AG20443 (cell line): ENCODE measurements around the gene IQCK.
"Not testable (repeated sequence)": the region's sequence is repeated elsewhere in the genome, so short reads cannot be mapped to it uniquely, and the experiment has no call there.

Source experiments
- DNase-seq: peaks from one replicate; pipeline ENCODE4 v3.0.0; 2012; ENCODE audit warnings: low spot score, mixed read lengths

The IQCK gene

GRCh38 chr16:19757762-19758595 is 39.9 kb downstream of the IQCK start:
- no peak for DNase-seq

GRCh38 chr16:19760356-19761060 is 42.4 kb downstream of the IQCK start:
- DNase-seq: no peak

GRCh38 chr16:19765860-19766553 is 47.9 kb downstream of the IQCK start:
- no peak for DNase-seq

- no peak for DNase-seq
Measured at GRCh38 chr16:19766554-19766884, 48.4 kb downstream of the IQCK start.

GRCh38 chr16:19766988-19767387 is 48.9 kb downstream of the IQCK start:
- DNase-seq: no peak

GRCh38 chr16:19767497-19767896 is 49.4 kb downstream of the IQCK start:
- no peak for DNase-seq

GRCh38 chr16:19769239-19769638 is 51.2 kb downstream of the IQCK start:
- DNase-seq: no peak

GRCh38 chr16:19771040-19771439 is 53.0 kb downstream of the IQCK start:
- no peak for DNase-seq

- no peak for DNase-seq
Measured at GRCh38 chr16:19771796-19772195, 53.7 kb downstream of the IQCK start.

GRCh38 chr16:19774024-19774423 is 56.0 kb downstream of the IQCK start:
- DNase-seq: no peak

- DNase-seq: no peak
Measured at GRCh38 chr16:19776147-19776546, 58.1 kb downstream of the IQCK start.

- no peak for DNase-seq
Measured at GRCh38 chr16:19776565-19776964, 58.5 kb downstream of the IQCK start.

- no peak for DNase-seq
Measured at GRCh38 chr16:19780321-19780720, 62.2 kb downstream of the IQCK start.

- no peak for DNase-seq
Measured at GRCh38 chr16:19781226-19781625, 63.2 kb downstream of the IQCK start.

GRCh38 chr16:19783363-19784182 is 65.5 kb downstream of the IQCK start:
- no peak for DNase-seq

GRCh38 chr16:19784183-19784736 is 66.2 kb downstream of the IQCK start:
- no peak for DNase-seq

- no peak for DNase-seq
Measured at GRCh38 chr16:19785081-19785480, 67.0 kb downstream of the IQCK start.

- no peak for DNase-seq
Measured at GRCh38 chr16:19785512-19786130, 67.5 kb downstream of the IQCK start.

GRCh38 chr16:19801369-19801768 is 83.3 kb downstream of the IQCK start:
- not testable (repeated sequence) for DNase-seq

GRCh38 chr16:19801824-19802223 is 83.8 kb downstream of the IQCK start:
- DNase-seq: not testable (repeated sequence)

GRCh38 chr16:19802612-19803011 is 84.5 kb downstream of the IQCK start:
- no peak for DNase-seq
